ENCODE data around the gene SLC39A11.

SLC39A11 gene

DNA sequence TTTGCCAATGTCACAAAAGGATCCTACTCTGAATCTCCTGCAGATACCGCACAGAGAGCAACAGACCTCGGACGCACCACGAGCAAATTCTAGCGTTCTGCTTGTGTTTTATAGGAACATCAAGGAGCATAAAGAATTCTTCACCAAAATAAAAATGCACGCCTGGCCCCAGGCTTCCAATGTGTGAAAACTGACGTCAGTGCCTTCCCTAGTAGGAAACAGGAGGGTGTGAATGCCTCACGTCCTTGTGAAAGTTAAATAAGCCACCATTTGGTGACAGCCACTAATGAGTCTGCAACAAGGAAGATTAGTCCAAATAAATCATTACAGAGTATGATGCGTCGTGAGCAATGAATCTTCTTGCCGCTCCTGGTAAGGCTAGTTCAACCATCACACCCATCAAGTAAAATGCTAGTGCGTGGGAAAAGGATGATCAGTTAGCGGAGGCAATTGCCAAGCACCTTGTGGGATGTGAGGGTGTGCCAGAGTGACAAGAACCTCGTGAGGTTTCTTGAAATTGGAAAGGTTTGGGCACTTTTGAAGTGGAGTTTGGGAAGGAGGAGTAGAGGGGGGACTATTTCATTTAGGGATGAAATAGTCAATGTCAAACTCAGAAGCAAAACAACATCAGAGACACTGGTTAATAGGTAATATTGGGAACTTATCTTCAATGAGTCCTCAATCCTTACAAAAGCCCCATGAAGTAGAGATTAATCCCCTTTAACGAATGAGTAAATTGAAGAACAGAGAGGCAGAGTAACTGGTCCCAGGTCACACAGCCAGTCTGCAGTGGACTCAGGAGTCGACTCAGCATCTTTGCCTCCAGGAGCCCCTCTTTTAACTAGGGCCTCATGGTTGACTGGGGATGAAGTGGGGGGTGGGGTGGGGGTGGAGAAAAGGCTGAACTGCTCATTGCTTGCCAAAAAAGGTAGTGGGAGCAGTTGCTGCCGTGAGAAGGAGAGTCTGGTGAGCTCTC lies 238.8 kb downstream of the SLC39A11 start:
- 78 to 85% methylated on average over 6 to 12 of the region's 17 CpGs for WGBS, 2 experiments (ENCODE audit: insufficient coverage in 2 of 2)

DNA sequence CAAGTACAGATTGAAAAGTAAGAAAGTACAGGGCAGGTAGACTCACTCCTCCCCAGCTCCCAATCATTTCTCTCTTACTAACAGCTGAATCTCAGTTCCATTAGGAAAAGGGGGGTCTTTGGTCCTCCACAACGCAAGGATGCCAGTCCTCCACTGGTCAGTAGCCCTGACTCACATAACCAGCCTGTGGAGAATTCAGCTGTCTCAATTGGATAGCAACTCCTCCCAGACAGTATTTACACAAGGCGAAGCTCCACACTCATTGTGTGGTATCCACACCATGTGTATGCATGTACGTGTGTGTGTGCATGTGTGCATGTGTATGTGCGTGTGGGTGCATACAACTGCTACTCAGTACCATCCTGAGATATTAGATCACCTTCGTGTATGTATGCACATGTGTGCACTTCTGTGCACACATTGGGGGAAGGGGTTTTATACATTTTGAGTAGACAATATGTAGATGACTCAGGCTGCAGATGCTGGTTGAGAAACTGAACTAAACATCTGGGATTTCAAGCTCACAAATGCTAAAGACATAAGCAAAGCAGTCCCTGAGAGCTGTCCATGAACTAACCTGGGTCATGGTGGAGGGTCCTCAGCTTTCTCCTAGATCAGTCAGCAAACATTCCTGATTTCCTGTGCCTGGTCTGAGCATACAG lies 240.1 kb downstream of the SLC39A11 start:
- no peaks in the 10 kb centered on the region for H3K4me1 ChIP-seq (ENCODE audit: control insufficient read depth, insufficient read depth, low read length, poor library complexity, severe bottlenecking)
- H3K36me3 ChIP-seq (ENCODE audit: control insufficient read depth, insufficient read depth, low read length): no peaks in the 10 kb centered on the region
- H3K27ac ChIP-seq (ENCODE audit: low read depth, low read length, severe bottlenecking): no peak overlapping the region
- no peaks in the 10 kb centered on the region for H3K9me3 ChIP-seq (ENCODE audit: control insufficient read depth, low read length)
- no peak overlapping the region for H3K4me3 ChIP-seq (ENCODE audit: extremely low read depth, insufficient read depth, low read length, poor library complexity, severe bottlenecking)
- WGBS, 2 experiments (ENCODE audit: insufficient coverage in 2 of 2): 83 to 90% methylated on average over 2 of the region's 5 CpGs

More for the DNA sequence above, 238.8 kb downstream of the SLC39A11 start:
- H3K9me3 ChIP-seq (ENCODE audit: control insufficient read depth, low read length): peaks cover 8% of the 10 kb centered on the region
- H3K4me1 ChIP-seq (ENCODE audit: control insufficient read depth, insufficient read depth, low read length, poor library complexity, severe bottlenecking): no peaks in the 10 kb centered on the region
- H3K4me3 ChIP-seq (ENCODE audit: extremely low read depth, insufficient read depth, low read length, poor library complexity, severe bottlenecking): no peak overlapping the region
- no peaks in the 10 kb centered on the region for H3K36me3 ChIP-seq (ENCODE audit: control insufficient read depth, insufficient read depth, low read length)
- no peak overlapping the region for H3K27ac ChIP-seq (ENCODE audit: low read depth, low read length, severe bottlenecking)

DNA sequence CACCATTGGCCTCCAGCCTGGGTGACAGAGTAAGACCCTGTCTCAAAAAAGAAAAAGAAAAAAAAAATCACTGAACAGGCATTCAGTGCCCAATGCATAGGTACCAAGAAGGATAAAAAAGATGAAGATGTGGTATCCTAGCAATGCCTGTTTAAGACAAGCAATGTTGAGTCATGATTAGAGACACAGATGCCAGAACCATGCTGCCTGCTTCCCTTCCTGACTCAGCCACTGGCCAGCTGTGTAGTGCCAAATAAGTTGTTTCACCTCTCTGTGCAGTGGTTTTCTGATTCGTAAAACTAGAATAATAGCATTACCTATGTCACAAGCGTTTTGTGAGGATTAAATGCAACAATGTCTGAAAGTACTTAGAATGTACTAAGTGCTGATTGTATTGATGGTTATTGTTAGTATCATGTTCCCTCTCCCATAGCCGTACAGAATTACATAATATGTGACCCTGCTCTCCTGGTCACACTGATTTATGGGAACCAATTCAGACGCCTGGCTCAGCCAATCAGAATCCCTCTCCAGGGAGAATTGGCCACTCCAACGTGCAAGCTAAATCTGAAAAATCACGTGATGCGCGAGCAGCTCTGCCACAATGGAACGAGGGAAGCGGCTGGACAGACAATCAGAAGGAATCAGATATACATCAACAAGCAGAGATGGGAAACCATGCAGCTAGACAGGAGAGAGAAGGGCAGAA lies 241.9 kb downstream of the SLC39A11 start:
- Histone ChIP-seq H3K36me3 (ENCODE audit: control insufficient read depth, insufficient read depth, low read length) (no peaks in the 10 kb centered on the region), H3K4me3 (ENCODE audit: extremely low read depth, insufficient read depth, low read length, poor library complexity, severe bottlenecking) (no peak overlapping the region), H3K4me1 (ENCODE audit: control insufficient read depth, insufficient read depth, low read length, poor library complexity, severe bottlenecking) (no peaks in the 10 kb centered on the region), H3K9me3 (ENCODE audit: control insufficient read depth, low read length) (no peaks in the 10 kb centered on the region), H3K27ac (ENCODE audit: low read depth, low read length, severe bottlenecking) (no peak overlapping the region)
- WGBS, 2 experiments (ENCODE audit: insufficient coverage in 2 of 2): 90 to 94% methylated on average over 8 to 9 of the region's 10 CpGs

DNA sequence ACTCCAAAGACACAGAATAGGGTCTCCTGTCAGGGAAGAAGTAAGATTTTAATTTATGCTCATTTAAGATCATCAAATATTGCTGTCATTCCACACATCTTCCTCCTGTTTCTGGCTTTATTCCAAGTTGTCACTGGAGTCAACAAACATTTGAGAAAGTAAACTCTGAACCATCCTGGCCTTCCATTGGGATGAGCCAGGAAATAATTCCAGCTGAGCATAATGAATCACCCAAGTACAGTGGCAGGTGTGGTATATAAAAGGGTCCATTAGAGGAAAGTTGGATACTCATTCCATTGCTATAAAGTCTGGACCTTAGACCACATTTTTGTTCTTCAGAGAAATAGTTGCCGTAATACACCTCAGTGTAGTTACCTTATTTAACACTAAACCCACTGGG lies 246.1 kb downstream of the SLC39A11 start:
- Histone ChIP-seq H3K4me1 (ENCODE audit: control insufficient read depth, insufficient read depth, low read length, poor library complexity, severe bottlenecking) (no peaks in the 10 kb centered on the region), H3K4me3 (ENCODE audit: extremely low read depth, insufficient read depth, low read length, poor library complexity, severe bottlenecking) (no peak overlapping the region), H3K27ac (ENCODE audit: low read depth, low read length, severe bottlenecking) (no peak overlapping the region), H3K36me3 (ENCODE audit: control insufficient read depth, insufficient read depth, low read length) (no peaks in the 10 kb centered on the region), H3K9me3 (ENCODE audit: control insufficient read depth, low read length) (no peaks in the 10 kb centered on the region)
- WGBS, 2 experiments (ENCODE audit: insufficient coverage in 2 of 2): 100% methylated on average over 1 of the region's 1 CpG; no CpG with 5 or more reads in 1 of the 2 experiments

DNA sequence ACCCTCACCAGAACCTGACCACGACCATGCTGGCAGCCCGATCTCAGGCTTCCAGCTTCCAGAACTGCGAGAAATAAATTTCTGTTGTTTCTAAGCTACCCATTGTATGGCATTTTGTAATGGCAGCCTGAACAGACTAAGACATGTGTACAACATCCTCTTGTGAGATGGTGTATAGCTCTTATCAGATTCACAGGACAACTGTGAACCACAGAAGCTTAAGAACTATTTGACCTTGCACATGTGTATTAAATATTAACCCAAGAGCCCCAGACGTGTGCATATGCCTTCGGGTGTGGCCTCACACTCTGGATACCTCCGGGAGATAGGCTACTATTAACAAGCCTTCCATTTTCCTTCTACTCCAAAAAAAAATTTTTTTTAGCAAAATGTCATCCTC lies 248.9 kb downstream of the SLC39A11 start:
- WGBS, 2 experiments (ENCODE audit: insufficient coverage in 2 of 2): 87 to 96% methylated on average over 6 of the region's 6 CpGs
- Histone ChIP-seq H3K4me1 (ENCODE audit: control insufficient read depth, insufficient read depth, low read length, poor library complexity, severe bottlenecking) (no peaks in the 10 kb centered on the region), H3K36me3 (ENCODE audit: control insufficient read depth, insufficient read depth, low read length) (no peaks in the 10 kb centered on the region), H3K9me3 (ENCODE audit: control insufficient read depth, low read length) (no peaks in the 10 kb centered on the region), H3K4me3 (ENCODE audit: extremely low read depth, insufficient read depth, low read length, poor library complexity, severe bottlenecking) (no peak overlapping the region), H3K27ac (ENCODE audit: low read depth, low read length, severe bottlenecking) (no peak overlapping the region)

DNA sequence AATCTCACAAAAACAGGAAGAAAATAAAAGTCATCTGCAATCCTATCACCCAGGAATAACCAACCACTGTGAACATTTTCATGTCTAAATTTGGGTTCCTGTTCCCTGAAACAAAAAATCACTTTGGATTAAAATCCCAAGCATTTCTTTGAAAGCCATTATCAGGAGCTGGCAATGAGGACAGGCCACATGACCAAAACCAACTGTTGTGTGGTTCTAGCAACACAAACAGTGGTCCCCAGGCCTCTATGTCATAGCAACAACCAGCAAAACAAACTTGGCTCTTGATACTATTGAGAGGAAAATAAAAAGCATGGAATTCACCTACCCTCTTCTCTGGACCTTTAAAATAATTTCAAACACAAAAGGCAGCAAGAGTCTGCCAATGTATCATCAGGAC lies 252.5 kb downstream of the SLC39A11 start:
- H3K36me3 ChIP-seq (ENCODE audit: control insufficient read depth, insufficient read depth, low read length): no peaks in the 10 kb centered on the region
- H3K4me3 ChIP-seq (ENCODE audit: extremely low read depth, insufficient read depth, low read length, poor library complexity, severe bottlenecking): no peak overlapping the region
- no peaks in the 10 kb centered on the region for H3K9me3 ChIP-seq (ENCODE audit: control insufficient read depth, low read length)
- H3K4me1 ChIP-seq (ENCODE audit: control insufficient read depth, insufficient read depth, low read length, poor library complexity, severe bottlenecking): no peaks in the 10 kb centered on the region
- H3K27ac ChIP-seq (ENCODE audit: low read depth, low read length, severe bottlenecking): no peak overlapping the region

DNA sequence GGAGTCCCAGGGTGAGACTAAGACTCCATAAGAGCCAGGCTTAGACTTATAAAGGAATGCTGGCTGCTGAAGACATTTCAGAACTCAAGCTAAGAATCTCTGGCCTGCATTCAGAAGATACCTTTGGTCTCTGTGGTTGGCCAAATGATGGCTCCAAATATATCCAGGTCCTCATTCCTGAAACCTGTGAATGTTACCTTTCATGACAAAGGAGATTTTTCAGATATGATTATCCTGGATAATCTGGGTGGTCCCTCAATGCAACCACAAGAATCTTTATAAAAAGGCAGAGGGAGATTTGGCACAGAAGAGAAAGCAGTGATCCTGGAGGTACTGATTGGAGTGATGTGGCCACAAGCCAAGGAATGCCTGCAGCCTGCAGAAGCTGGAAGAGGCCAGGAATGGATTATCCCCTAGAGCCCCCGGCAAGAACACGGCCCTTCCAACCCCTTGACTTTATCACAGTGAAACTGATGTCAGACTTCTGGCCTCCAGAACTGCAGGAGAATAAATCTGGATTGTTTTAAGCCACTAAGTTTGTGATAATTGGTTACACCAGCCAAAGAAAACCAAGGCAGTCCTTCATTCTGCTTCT lies 253.3 kb downstream of the SLC39A11 start:
- Histone ChIP-seq H3K36me3 (ENCODE audit: control insufficient read depth, insufficient read depth, low read length) (no peaks in the 10 kb centered on the region), H3K27ac (ENCODE audit: low read depth, low read length, severe bottlenecking) (no peak overlapping the region), H3K4me1 (ENCODE audit: control insufficient read depth, insufficient read depth, low read length, poor library complexity, severe bottlenecking) (no peaks in the 10 kb centered on the region), H3K4me3 (ENCODE audit: extremely low read depth, insufficient read depth, low read length, poor library complexity, severe bottlenecking) (no peak overlapping the region), H3K9me3 (ENCODE audit: control insufficient read depth, low read length) (no peaks in the 10 kb centered on the region)
- 93% methylated on average over 2 of the region's 2 CpGs; no CpG with 5 or more reads in 1 of the 2 experiments for WGBS, 2 experiments (ENCODE audit: insufficient coverage in 2 of 2)

DNA sequence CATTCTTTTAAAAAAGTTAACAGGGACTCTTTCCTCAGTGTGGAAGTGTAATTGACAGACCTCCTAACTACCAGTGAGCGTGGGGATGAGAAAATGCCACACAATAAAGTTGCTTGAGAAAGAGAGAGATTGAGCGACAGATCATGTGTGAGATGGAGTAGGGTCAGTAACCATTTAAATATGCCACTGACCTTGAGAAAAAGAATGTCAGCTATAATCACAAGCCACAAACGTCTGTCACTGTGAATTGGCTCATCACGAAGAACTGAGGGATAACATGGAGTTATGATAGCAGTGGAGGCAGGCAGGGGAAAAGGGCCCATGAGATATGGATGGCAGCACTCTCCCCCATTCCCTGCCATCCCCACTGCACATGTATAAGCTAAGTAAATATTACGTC lies 253.9 kb downstream of the SLC39A11 start:
- no peak overlapping the region for H3K27ac ChIP-seq (ENCODE audit: low read depth, low read length, severe bottlenecking)

DNA sequence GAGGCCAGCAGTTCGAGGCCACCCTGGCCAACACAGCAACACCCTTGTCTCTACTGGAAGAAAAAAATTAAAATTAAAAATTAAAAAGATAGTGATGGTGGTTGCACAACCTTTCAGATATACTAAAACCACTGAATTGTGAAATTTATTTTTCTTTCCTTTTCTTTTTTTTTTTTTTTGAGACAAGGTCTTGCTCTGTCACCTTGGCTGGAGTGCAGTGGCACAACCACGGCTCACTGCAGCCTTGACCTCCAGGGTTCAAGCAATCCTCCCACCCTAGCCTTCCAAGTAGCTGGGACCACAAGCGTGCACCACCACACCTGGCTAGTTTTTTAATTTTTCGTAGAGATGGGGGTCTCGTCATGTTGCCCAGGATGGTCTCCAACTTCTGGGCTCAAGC lies 254.4 kb downstream of the SLC39A11 start:
- H3K9me3 ChIP-seq (ENCODE audit: control insufficient read depth, low read length): no peaks in the 10 kb centered on the region
- H3K4me3 ChIP-seq (ENCODE audit: extremely low read depth, insufficient read depth, low read length, poor library complexity, severe bottlenecking): no peak overlapping the region
- H3K27ac ChIP-seq (ENCODE audit: low read depth, low read length, severe bottlenecking): no peak overlapping the region
- H3K4me1 ChIP-seq (ENCODE audit: control insufficient read depth, insufficient read depth, low read length, poor library complexity, severe bottlenecking): no peaks in the 10 kb centered on the region
- WGBS, 2 experiments (ENCODE audit: insufficient coverage in 2 of 2): 80 to 92% methylated on average over 1 to 4 of the region's 5 CpGs
- no peaks in the 10 kb centered on the region for H3K36me3 ChIP-seq (ENCODE audit: control insufficient read depth, insufficient read depth, low read length)

More for the DNA sequence above, 253.9 kb downstream of the SLC39A11 start:
- H3K4me3 ChIP-seq (ENCODE audit: extremely low read depth, insufficient read depth, low read length, poor library complexity, severe bottlenecking): no peak overlapping the region
- no peaks in the 10 kb centered on the region for H3K4me1 ChIP-seq (ENCODE audit: control insufficient read depth, insufficient read depth, low read length, poor library complexity, severe bottlenecking)
- WGBS, 2 experiments (ENCODE audit: insufficient coverage in 2 of 2): 70 to 100% methylated on average over 1 to 2 of the region's 5 CpGs
- H3K36me3 ChIP-seq (ENCODE audit: control insufficient read depth, insufficient read depth, low read length): no peaks in the 10 kb centered on the region
- no peaks in the 10 kb centered on the region for H3K9me3 ChIP-seq (ENCODE audit: control insufficient read depth, low read length)

DNA sequence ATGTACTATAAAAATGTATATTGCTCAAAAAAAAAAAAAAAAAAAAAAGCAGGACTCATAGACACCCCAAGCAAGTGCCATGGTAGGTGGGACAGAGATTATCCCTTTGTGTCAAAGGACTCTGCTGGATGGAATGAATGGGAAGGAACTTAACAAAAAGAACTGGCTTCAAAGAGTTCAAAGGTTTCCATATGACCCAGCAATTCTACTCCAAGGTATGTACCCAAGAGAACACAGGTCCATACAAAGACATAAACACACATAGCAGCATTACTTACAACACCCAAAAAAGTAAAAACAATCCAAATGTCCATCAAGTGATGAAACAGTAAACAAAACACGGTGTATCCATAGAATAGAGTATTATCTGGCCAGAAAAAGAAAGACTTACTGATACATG lies 255.2 kb downstream of the SLC39A11 start:
- H3K36me3 ChIP-seq (ENCODE audit: control insufficient read depth, insufficient read depth, low read length): no peaks in the 10 kb centered on the region
- H3K4me1 ChIP-seq (ENCODE audit: control insufficient read depth, insufficient read depth, low read length, poor library complexity, severe bottlenecking): no peaks in the 10 kb centered on the region
- no peaks in the 10 kb centered on the region for H3K9me3 ChIP-seq (ENCODE audit: control insufficient read depth, low read length)
- no peak overlapping the region for H3K4me3 ChIP-seq (ENCODE audit: extremely low read depth, insufficient read depth, low read length, poor library complexity, severe bottlenecking)
- no peak overlapping the region for H3K27ac ChIP-seq (ENCODE audit: low read depth, low read length, severe bottlenecking)
- 100% methylated on average over 1 of the region's 1 CpG; no CpG with 5 or more reads in 1 of the 2 experiments for WGBS, 2 experiments (ENCODE audit: insufficient coverage in 2 of 2)
